HG02678 (cell line): Measurements from ENCODE around the gene LRRC37A3.
A peak's percentile ranks its signal among the peaks of the same experiment; 100 is the strongest.
"Not testable (repeated sequence)": the region's sequence is repeated elsewhere in the genome, so short reads cannot be mapped to it uniquely, and the experiment has no call there.

Source experiments
- ATAC-seq: cut with Tn5 transposase; IDR thresholded peaks from one replicate; pipeline ENCODE4 v1.9.1; 2021; ENCODE audit warnings: mild to moderate bottlenecking, moderate library complexity; ENCODE audit not compliant: unreplicated experiment

The LRRC37A3 gene

GRCh38 chr17:64837018-64837761 lies 82.1 kb downstream of the LRRC37A3 start:
- peak; percentile 96 for ATAC-seq

DNA sequence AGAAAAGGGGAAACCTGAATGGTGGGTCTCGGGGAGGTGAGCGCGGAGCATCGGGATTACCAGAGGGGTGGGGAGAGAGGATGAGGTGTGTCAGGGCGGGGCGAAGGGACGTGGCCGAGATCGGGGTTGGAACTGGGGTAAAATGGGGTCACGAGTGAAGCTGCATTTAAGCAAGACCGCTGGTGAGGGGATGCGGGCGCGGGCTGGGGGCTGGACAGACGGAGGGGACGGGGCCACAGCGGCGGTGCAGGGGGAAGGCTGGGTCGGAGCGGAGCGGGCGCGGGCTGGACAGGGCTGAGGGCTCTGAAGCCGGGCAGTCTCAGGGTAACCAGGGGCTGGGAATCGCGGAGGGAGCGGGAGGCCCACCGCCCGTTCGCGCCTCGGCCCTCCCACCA lies 82.7 kb downstream of the LRRC37A3 start:
- ATAC-seq, result peak; percentile 29

GRCh38 chr17:64834060-64834459 lies 85.2 kb downstream of the LRRC37A3 start:
- not testable (repeated sequence) for ATAC-seq

- not testable (repeated sequence) for ATAC-seq
Observed at GRCh38 chr17:64830631-64831040, 88.6 kb downstream of the LRRC37A3 start.

- not testable (repeated sequence) for ATAC-seq
Observed at GRCh38 chr17:64829824-64830630, 89.3 kb downstream of the LRRC37A3 start.

GRCh38 chr17:64829068-64829467 lies 90.2 kb downstream of the LRRC37A3 start:
- ATAC-seq, result not testable (repeated sequence)

DNA sequence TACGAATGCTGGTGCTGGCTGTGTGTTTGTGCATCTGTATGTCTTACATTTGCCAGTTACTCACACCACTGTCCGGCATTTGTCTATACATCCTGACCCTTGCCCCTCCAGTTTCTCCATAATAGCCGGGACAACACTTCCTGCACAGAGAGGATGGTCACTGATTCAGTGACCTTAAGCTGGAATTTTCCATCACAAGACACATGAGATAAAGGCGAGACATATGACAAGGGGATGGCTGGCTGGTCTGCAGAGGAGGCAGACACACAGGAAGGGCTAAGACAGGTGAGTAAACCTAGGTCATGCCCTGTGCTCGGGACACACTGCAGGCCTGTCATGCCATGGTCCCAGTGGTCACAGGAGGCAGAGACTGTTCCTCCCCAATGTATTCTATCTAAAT lies 100.4 kb downstream of the LRRC37A3 start:
- not testable (repeated sequence) for ATAC-seq

DNA sequence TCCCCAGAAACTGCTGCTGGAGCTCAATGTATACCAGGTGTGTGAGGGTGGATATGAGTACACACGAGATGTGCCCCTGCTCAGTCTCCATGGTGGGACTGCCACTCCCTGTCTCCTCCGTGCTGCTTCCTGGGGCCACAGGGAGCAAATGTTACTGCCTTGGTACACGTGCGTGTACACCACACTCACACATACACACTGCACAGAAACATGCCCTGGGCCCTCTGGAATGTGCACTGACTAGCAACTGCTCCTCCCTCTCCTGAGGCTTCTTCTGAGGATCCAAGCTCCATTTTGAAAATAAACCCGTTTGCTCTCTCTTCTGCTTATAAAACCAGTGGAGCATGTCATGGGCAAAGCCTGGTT lies 103.5 kb downstream of the LRRC37A3 start:
- not testable (repeated sequence) for ATAC-seq

DNA sequence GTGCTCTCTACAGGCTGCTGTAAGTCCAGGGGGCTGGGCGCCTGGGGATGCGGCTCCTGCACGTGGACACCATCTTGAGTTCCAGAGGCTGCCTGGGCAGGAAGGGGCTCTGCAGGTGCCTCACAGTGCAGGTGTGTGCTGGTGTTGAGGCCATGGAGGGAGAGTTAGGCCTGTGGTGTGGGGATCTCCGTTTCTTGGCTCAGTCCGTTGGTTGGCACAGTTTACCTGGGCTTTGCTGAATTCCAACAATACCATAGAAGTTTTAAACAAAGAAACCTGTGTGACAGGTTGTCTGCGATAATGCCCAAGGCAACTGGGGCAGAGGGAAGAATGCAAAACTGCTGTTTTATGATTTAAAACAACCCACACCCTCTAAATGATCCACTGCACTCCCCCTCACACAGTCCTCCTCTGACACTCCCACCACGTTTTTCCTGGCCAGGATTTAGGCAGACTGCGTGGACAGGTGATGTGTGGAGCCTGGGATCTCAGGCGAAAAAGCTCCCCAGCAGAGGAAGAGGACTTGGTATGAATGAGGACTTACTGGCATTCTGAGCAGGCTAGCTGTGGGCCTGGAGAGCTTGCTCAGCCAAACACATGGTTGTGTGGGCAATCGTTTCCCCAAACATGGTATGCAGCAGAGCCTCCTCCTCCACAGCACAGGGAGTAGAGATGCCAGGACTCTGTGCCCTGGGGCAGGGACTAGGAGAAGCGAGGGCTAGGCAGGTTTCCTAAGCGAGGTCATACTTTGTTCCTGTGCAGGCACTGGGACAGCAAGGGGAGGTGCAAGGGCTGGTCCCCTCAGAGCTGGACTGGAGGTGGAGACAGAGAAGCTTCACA lies 104.1 kb downstream of the LRRC37A3 start:
- ATAC-seq, result not testable (repeated sequence)

DNA sequence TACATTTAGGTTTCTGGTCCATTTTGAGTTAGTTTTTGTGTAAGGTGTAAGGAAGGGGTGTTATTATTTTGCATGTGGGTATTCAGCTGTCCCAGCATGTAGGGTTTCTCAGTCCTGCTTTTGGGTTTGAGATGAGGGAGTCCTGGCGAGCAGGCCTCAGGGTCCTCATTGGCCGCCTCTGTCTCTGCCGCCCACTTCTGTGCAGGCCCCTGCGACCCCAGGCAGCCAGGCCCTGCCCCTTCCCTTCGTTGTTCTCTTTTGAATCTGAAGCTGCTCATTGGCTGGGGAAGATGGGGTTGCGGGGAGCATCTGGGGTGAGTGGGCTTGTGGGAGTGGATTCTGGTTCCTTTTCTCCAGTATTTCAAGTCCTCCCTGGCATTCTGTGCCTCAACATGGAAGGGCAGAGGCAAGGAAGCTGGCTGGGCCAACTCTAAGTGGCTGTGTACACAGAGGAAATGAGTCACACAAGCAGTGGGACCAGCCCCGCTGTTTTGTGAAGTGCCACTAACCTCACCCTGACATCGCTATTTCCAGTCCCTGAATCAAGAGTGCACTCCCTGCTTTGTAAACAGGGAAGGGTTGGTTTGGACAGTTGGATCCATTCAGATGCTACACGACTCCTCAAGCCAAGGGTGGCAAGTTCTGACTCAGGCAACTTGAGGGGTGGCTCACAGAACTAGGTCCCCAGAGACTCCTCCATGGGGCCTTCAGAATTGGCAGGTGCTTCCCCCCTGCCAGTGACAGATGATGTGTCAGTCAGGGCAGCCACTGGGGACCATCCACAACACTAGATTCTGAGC lies 110.9 kb downstream of the LRRC37A3 start:
- peak; percentile 95 for ATAC-seq
